T-helper 17 cell (primary cell): Measurements from ENCODE around the gene SEMA3F. TPM values are rescaled to one million over a fixed set of nuclear protein-coding genes. Genes with fewer than 3 reads are reported as not detected.

Experiments
- ATAC-seq: fragments of 150-1000 bp; cut with Tn5 transposase; 2 replicates; pipeline ENCODE4 v1.10.0; 2021; ENCODE audit warnings: mild to moderate bottlenecking, moderate library complexity
- DNase-seq, 3 donors: peaks; one replicate each; pipeline versions ENCODE4 v3.0.0 to v3.0.0-alpha.2; 2020 to 2021
- H3K9me3 ChIP-seq: one replicate; pipeline ENCODE4 v1.7.0; 2013; ENCODE audit warnings: low read length, mild to moderate bottlenecking; ENCODE audit not compliant: control insufficient read depth, poor library complexity, severe bottlenecking
- H3K27ac Mint-ChIP-seq: one replicate; pipeline ENCODE4 v1.8.0; 2022; ENCODE audit warnings: mild to moderate bottlenecking, moderate library complexity, mixed read lengths
- H3K27me3 Mint-ChIP-seq: one replicate; pipeline ENCODE4 v1.8.0; 2022; ENCODE audit warnings: mixed read lengths
- H3K36me3 Mint-ChIP-seq: one replicate; pipeline ENCODE4 v1.8.0; 2022; ENCODE audit warnings: low read depth, mixed read lengths
- H3K4me1 Mint-ChIP-seq: one replicate; pipeline ENCODE4 v1.8.0; 2022; ENCODE audit warnings: mild to moderate bottlenecking, mixed read lengths
- H3K4me3 Mint-ChIP-seq: one replicate; pipeline ENCODE4 v1.8.0; 2022; ENCODE audit warnings: mild to moderate bottlenecking, moderate library complexity, mixed read lengths
- total RNA-seq, 4 donors: library from RNA in 2 of 4; stranded (reverse) in 2 of 4; gene quantifications; one replicate each; pipeline ENCODE4 v1.2.3 and lab custom pipeline; 2022 to 2026

SEMA3F gene
- total RNA-seq, 2 donors from 2014 or later: 0.18 TPM; not detected in 1

DNA sequence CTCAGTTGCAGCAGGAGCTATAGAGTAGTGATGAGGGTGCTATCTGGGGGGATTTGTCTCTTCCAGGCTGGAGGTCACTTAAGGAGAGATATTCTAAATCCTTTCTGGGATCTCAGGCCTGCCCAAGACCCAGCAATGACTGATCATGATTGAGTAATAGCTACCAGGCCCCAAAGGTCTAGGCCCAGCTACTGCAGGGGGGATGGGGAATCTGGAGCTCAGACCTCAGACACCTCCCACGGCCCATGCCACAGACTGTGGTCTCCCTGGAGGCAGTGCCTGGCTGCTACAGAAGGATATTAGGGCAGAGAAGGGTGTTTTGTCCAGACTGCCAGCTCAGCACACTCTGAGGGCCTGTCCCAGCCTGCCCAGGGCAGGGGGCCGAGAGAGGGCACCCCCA lies 56.8 kb downstream of the SEMA3F start:
- no peak for ATAC-seq
- Mint-ChIP-seq H3K36me3 (peaks cover 3% of the 10 kb centered on the region), H3K27me3 (peaks cover 19% of the 10 kb centered on the region), H3K4me1 (peaks cover 3% of the 10 kb centered on the region), H3K27ac (peak overlapping the region; percentile 11), H3K4me3 (no peak overlapping the region)
- H3K9me3 ChIP-seq: no peaks in the 10 kb centered on the region
- no peak for DNase-seq

DNA sequence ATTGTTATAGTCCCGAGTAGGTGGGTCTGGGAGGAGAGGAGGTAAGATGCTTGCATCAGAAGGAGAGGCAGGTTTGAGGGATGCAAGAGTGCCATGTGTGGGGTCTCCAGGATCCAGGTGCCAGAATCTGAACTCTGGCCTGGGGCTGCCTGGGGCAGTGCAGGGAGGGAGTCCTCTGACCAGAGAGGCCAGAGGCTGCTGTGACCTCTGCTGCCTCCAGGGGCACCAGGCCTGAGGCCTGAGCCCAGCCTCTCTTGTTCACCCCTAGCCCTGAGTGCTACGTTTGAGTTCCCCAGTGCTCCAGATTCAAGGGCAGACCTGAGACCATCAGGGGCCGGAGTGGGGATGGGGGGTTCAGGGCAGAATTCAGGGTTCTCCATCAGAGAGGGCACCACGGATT lies 57.4 kb downstream of the SEMA3F start:
- Mint-ChIP-seq H3K36me3 (peaks cover 3% of the 10 kb centered on the region), H3K4me3 (no peak overlapping the region), H3K27ac (no peak overlapping the region), H3K4me1 (peaks cover 3% of the 10 kb centered on the region), H3K27me3 (peaks cover 18% of the 10 kb centered on the region)
- DNase-seq (no peak), ATAC-seq (no peak)
- H3K9me3 ChIP-seq: no peaks in the 10 kb centered on the region

DNA sequence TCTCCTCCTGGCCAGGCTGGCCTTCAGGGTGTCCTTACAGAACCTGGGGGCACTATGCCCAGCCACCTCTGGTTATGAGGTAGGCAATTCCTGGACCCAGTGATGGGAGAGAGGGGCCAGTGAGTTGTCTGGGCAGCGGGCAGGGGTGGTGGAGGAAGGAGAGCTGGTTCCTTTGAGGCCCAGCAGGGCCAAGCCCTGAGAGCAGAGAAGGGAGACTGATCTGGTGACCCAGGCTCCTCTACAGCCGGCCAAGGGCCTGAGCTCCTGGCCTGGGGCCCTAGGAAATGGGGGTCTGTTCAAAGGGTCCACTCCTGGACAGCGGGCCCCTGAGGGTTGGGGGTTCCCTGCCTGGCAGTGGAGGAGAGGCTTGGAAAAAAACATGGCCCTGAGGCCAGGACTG lies 57.8 kb downstream of the SEMA3F start:
- peaks cover 15% of the 10 kb centered on the region for H3K27me3 Mint-ChIP-seq
- no peak for DNase-seq
- H3K4me3 Mint-ChIP-seq: no peak overlapping the region
- H3K36me3 Mint-ChIP-seq: peaks cover 3% of the 10 kb centered on the region
- no peak overlapping the region for H3K27ac Mint-ChIP-seq
- ATAC-seq: no peak
- no peaks in the 10 kb centered on the region for H3K9me3 ChIP-seq
- H3K4me1 Mint-ChIP-seq: peaks cover 3% of the 10 kb centered on the region

DNA sequence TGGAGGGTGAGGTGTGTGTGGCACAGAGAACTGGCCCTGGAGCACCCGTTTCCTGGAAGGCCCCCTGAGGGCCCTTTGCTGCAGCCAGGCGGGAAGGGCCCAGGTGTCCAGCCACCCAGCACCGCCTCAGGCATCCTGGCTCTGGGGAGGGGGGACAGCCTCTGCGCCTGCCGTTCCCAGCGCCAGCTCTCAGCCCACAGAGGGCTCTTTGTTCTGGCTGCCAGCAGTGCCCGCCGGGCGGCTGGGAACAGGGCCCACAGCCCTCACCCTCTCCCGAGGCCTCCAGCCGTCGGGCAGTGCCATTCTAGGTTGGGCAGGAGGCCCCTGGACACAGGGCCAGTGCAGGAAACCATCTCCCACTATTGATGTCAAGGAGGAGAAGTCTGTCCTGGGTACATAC lies 58.2 kb downstream of the SEMA3F start:
- no peak overlapping the region for H3K27ac Mint-ChIP-seq
- ATAC-seq (no peak), DNase-seq (no peak)
- H3K4me1 Mint-ChIP-seq: peaks cover 3% of the 10 kb centered on the region
- H3K36me3 Mint-ChIP-seq: peaks cover 2% of the 10 kb centered on the region
- H3K4me3 Mint-ChIP-seq: no peak overlapping the region
- no peaks in the 10 kb centered on the region for H3K9me3 ChIP-seq
- peaks cover 12% of the 10 kb centered on the region for H3K27me3 Mint-ChIP-seq

DNA sequence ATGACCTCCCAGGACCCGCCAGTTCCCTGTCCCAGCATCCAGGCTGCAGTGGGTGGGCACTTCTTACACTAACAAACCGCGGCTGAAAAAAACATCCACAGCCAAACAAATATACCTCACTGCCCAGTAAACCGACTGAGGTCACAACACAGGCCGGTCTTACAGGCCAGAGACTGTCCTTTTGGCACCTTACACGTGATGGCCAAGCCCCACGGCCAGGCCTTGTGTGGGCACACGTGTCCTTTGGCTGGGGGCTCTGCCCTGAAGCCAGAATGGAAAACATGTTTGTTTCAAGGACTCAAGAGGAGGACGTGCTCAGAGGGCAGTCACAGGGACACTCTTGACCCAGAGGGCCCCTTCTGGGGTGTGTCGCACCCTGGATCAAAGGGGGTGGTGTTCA lies 59.7 kb downstream of the SEMA3F start:
- no peak overlapping the region for H3K27ac Mint-ChIP-seq
- DNase-seq (no peak), ATAC-seq (no peak)
- H3K9me3 ChIP-seq: no peaks in the 10 kb centered on the region
- no peaks in the 10 kb centered on the region for H3K36me3 Mint-ChIP-seq
- no peak overlapping the region for H3K4me3 Mint-ChIP-seq
- H3K27me3 Mint-ChIP-seq: peaks cover 5% of the 10 kb centered on the region
- H3K4me1 Mint-ChIP-seq: peaks cover 1% of the 10 kb centered on the region

DNA sequence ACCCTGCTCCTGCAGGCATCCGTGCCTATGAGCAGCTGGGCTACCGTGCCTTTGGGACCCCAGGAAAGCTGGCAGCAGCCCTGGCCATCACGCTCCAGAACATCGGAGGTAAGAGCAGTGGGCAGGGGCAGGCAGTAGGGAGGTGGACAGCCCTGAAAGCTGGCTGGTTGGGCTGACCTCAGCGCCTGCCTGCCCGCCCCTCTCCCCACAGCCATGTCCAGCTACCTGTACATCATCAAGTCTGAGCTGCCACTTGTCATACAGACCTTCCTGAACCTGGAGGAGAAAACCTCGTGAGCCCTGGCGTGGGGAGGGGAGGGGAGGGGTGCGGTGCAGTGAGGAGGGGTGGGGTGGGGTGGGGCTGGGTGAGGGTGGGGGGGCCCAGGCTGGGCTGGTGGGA lies 60.4 kb downstream of the SEMA3F start:
- Mint-ChIP-seq H3K4me1 (peaks cover 5% of the 10 kb centered on the region), H3K4me3 (no peak overlapping the region), H3K27me3 (peaks cover 5% of the 10 kb centered on the region), H3K36me3 (no peaks in the 10 kb centered on the region), H3K27ac (no peak overlapping the region)
- H3K9me3 ChIP-seq: no peaks in the 10 kb centered on the region
- DNase-seq: no peak
- ATAC-seq: no peak

DNA sequence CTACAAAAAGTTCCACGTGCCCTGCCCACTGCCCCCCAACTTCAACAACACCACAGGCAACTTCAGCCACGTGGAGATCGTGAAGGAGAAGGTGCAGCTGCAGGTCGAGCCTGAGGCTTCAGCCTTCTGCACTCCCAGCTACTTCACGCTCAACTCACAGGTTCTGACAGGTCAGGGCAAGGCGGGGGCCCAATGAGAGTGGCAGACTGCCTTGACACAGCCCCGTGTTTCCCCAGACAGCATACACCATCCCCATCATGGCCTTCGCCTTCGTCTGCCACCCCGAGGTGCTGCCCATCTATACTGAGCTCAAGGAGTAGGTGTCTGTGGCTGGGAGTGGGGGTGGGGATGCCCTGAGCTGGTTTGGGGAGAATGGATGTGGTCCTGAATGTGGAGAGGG lies 62.6 kb downstream of the SEMA3F start:
- Mint-ChIP-seq H3K27ac (peak overlapping the region; percentile 39), H3K4me1 (peaks cover 6% of the 10 kb centered on the region), H3K4me3 (no peak overlapping the region), H3K27me3 (peaks cover 5% of the 10 kb centered on the region), H3K36me3 (no peaks in the 10 kb centered on the region)
- no peak for DNase-seq
- no peaks in the 10 kb centered on the region for H3K9me3 ChIP-seq
- ATAC-seq: no peak

DNA sequence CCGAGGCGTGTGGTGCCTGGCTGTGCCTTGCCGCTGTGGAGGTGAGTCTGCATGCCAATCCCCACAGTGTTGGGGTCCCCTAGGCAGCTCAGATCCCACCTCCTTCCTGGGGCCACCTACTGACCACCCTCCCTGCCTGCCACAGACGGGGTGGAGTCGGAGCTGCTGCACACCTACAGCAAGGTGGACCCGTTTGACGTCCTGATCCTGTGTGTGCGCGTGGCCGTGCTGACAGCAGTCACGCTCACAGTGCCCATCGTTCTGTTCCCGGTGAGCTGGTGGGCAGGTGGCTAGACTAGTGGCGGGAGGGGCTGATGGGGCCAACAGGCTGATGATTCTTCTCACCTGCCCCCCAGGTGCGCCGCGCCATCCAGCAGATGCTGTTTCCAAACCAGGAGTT lies 63.3 kb downstream of the SEMA3F start:
- H3K9me3 ChIP-seq: no peaks in the 10 kb centered on the region
- DNase-seq (no peak), ATAC-seq (no peak)
- Mint-ChIP-seq H3K36me3 (no peaks in the 10 kb centered on the region), H3K27ac (no peak overlapping the region), H3K27me3 (peaks cover 5% of the 10 kb centered on the region), H3K4me1 (peaks cover 6% of the 10 kb centered on the region), H3K4me3 (no peak overlapping the region)

DNA sequence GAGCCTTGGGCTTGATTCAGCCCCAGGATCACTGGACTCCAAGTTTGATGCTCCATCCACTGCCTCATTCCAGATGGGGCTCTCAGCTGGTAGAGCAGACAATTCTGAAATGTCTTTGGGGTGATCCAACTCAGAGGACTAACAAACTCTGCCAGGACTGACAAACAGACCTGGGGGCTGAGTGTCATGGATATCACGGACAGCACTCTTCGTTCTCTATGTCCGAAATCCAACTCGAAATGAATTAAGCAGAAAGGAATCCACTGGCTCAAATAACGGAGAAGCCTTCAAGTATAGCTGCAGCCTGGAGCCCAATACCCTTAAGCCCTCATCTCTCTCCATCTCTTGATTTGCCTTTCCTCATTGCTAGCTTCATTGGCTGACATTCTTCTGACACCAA lies 64.2 kb downstream of the SEMA3F start:
- Mint-ChIP-seq H3K4me1 (peaks cover 6% of the 10 kb centered on the region), H3K36me3 (no peaks in the 10 kb centered on the region), H3K27ac (no peak overlapping the region), H3K27me3 (no peaks in the 10 kb centered on the region), H3K4me3 (no peak overlapping the region)
- no peak for ATAC-seq
- H3K9me3 ChIP-seq: no peaks in the 10 kb centered on the region
- DNase-seq: no peak

DNA sequence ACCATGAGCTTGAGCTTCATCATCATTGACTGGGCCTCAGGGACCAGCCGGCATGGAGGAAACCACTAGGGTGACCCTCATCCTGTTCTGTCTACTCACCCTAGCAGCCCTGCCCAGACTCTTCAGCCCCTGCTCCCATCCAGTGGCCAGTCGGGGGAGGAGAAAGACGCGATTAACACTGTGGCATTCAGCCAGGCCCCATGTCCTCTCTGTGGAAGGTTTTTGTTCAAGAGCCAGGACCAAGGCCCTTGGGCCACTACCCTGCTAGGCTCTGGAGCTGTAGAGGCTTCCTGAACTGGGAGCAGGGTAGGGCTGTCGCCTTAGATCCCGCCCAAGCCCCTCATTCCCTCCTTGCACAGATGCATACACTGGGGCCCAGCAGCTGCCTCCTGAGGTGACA lies 65.0 kb downstream of the SEMA3F start:
- Mint-ChIP-seq H3K36me3 (no peaks in the 10 kb centered on the region), H3K27ac (peak overlapping the region; percentile 53), H3K4me1 (peaks cover 8% of the 10 kb centered on the region), H3K4me3 (peak overlapping the region; percentile 19), H3K27me3 (no peaks in the 10 kb centered on the region)
- DNase-seq (no peak), ATAC-seq (no peak)
- H3K9me3 ChIP-seq: no peaks in the 10 kb centered on the region

DNA sequence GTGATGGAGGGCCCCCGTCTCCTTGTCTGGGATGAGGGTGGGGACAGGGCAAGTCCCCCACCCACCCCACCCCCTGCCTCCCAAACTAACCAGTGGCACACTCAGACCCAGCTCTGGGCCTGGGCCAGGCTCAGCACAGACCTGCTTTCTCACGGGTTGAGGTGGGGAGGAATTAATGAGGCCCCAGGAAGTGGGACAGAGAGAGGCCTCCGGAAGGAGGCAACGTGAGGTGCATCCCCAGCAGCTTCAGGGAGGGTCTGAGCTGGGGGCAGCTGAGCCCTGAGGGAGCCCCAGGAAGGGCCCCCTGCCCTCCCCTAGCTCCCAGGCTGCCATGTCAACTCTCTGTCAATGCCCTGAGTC lies 65.9 kb downstream of the SEMA3F start:
- Mint-ChIP-seq H3K4me1 (peaks cover 13% of the 10 kb centered on the region), H3K27ac (peak overlapping the region; percentile 53), H3K27me3 (no peaks in the 10 kb centered on the region), H3K36me3 (no peaks in the 10 kb centered on the region), H3K4me3 (no peak overlapping the region)
- H3K9me3 ChIP-seq: no peaks in the 10 kb centered on the region
- no peak for DNase-seq
- no peak for ATAC-seq

DNA sequence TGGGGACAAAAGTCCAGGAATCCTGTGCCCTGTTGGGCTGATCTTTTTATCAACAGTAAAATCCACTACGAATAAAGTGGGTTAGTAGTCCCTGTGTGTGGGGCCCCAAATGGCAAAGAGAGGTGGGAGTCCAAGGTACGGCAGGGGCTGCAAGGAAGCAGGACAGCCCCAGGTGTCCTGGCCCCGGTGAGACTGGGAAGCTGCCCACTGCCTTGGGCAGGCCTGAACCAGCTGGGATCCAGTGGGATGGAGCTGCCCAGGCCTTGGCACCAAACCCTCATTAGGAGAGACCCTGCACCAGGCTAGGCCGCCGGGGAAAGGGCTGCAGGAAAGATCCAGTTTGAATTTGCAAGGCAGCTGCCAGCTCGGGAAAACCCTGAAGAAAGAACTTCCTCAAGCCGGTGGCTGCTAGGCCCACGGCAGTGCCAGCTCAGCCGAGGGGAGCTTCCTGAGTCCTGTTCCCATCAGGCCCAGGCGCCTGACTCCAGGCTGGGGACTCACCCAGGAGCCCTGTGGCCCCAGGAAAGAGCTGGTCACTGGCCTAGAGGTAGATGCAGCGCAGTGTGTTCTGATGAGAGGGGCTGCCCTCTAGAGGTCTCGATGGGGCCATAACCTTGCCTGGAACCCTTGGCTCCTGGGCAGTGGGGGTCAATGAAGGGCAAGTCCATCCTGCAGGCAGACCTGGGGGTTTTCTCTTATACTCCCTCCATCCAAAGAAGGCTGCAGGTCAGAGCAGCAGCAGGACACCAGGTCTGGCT lies 66.5 kb downstream of the SEMA3F start:
- H3K4me3 Mint-ChIP-seq: no peak overlapping the region
- H3K27ac Mint-ChIP-seq: peak overlapping the region; percentile 53
- H3K9me3 ChIP-seq: no peaks in the 10 kb centered on the region
- ATAC-seq (no peak), DNase-seq (no peak)
- no peaks in the 10 kb centered on the region for H3K36me3 Mint-ChIP-seq
- peaks cover 16% of the 10 kb centered on the region for H3K4me1 Mint-ChIP-seq
- H3K27me3 Mint-ChIP-seq: no peaks in the 10 kb centered on the region

DNA sequence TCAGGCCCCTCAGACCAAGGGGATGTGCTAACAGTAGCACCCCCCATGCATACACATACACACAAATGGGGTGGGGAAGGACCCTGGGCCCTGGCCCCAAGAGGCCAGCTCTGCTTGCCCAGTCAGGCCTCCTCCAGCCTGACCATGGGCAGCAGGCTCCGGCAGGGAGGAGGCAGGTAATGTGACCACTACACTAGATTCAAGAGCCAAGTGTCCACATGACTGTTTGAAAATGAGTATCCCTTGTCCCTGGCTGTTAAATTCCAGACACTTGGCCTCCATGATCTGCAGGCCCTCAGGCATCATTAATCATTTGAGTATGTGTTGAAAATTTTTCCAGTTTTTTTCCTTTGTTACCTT lies 67.0 kb downstream of the SEMA3F start:
- ATAC-seq (no peak), DNase-seq (no peak)
- Mint-ChIP-seq H3K27me3 (no peaks in the 10 kb centered on the region), H3K4me1 (peaks cover 20% of the 10 kb centered on the region), H3K4me3 (no peak overlapping the region), H3K27ac (no peak overlapping the region), H3K36me3 (no peaks in the 10 kb centered on the region)
- H3K9me3 ChIP-seq: no peaks in the 10 kb centered on the region

DNA sequence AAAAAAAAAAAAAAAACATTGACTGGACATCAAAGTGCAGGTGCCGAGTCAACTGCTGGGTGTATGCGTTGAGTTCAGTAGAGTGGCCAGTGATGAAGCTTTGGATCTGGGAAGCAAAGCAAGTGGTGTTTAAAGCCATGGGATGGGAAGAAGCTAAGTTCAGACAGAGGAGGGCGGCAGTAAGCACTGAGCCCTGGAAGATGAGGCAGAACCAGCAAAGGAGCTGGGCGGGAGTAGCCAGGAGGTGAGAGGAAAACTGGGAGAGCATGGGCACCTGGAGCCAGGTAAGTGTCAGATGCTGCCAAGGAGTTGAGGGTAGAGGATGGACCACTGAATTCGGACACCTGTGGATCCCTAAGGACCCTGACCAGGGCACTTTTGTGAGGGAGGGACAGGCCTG lies 69.5 kb downstream of the SEMA3F start:
- ATAC-seq (no peak), DNase-seq (no peak)
- no peaks in the 10 kb centered on the region for H3K36me3 Mint-ChIP-seq
- H3K4me3 Mint-ChIP-seq: peak overlapping the region; percentile 67
- no peaks in the 10 kb centered on the region for H3K27me3 Mint-ChIP-seq
- peaks cover 31% of the 10 kb centered on the region for H3K4me1 Mint-ChIP-seq
- no peaks in the 10 kb centered on the region for H3K9me3 ChIP-seq
- H3K27ac Mint-ChIP-seq: no peak overlapping the region
